ENCODE results near the gene SFSWAP.
A peak's percentile ranks its signal among the peaks of the same experiment; 100 is the strongest.
"Not testable (repeated sequence)": the region's sequence is repeated elsewhere in the genome, so short reads cannot be mapped to it uniquely, and the experiment has no call there.

The SFSWAP gene

GRCh38 chr12:131680392-131681256, 30.3 kb upstream of the SFSWAP start:
- DNase-seq = not testable (repeated sequence)

GRCh38 chr12:131681257-131681620, 29.7 kb upstream of the SFSWAP start:
- DNase-seq = no peak

GRCh38 chr12:131681746-131682509, 29.0 kb upstream of the SFSWAP start:
- DNase-seq = peak; percentile 85

GRCh38 chr12:131682510-131682895, 28.4 kb upstream of the SFSWAP start:
- peak; percentile 23 for DNase-seq

- DNase-seq = no peak
Measured at GRCh38 chr12:131683266-131684014, 27.4 kb upstream of the SFSWAP start.

GRCh38 chr12:131684015-131684725, 26.7 kb upstream of the SFSWAP start:
- DNase-seq = no peak

GRCh38 chr12:131687346-131688125, 23.4 kb upstream of the SFSWAP start:
- no peak for DNase-seq

GRCh38 chr12:131688131-131688844, 22.6 kb upstream of the SFSWAP start:
- DNase-seq = no peak

- DNase-seq = no peak
Measured at GRCh38 chr12:131688845-131689154, 22.1 kb upstream of the SFSWAP start.

- DNase-seq = no peak
Measured at GRCh38 chr12:131690320-131690719, 20.6 kb upstream of the SFSWAP start.

- DNase-seq = no peak
Measured at GRCh38 chr12:131692431-131692830, 18.5 kb upstream of the SFSWAP start.

- no peak for DNase-seq
Measured at GRCh38 chr12:131693149-131693548, 17.7 kb upstream of the SFSWAP start.

GRCh38 chr12:131694116-131694838, 16.6 kb upstream of the SFSWAP start:
- DNase-seq = no peak

GRCh38 chr12:131695968-131696367, 14.9 kb upstream of the SFSWAP start:
- no peak for DNase-seq

GRCh38 chr12:131698286-131698685, 12.6 kb upstream of the SFSWAP start:
- DNase-seq = no peak

GRCh38 chr12:131699434-131699833, 11.5 kb upstream of the SFSWAP start:
- no peak for DNase-seq

GRCh38 chr12:131700271-131700670, 10.6 kb upstream of the SFSWAP start:
- no peak for DNase-seq

- DNase-seq = no peak
Measured at GRCh38 chr12:131701705-131702572, 9.0 kb upstream of the SFSWAP start.

- no peak for DNase-seq
Measured at GRCh38 chr12:131702573-131702877, 8.4 kb upstream of the SFSWAP start.

GRCh38 chr12:131703161-131703560, 7.7 kb upstream of the SFSWAP start:
- no peak for DNase-seq

All from activated CD4-positive, alpha-beta T cell treated with anti-CD3 and anti-CD28 coated beads, Interleukin-2, Interleukin-6, amounts not matched to agents 100 ng/mL and 50 ng/mL, durations not matched to agents 16 hours and 8 hours (primary cell).